ENCODE results near the gene ACP5.
"Not testable (repeated sequence)": the region's sequence is repeated elsewhere in the genome, so short reads cannot be mapped to it uniquely, and the experiment has no call there.

The ACP5 gene

DNA sequence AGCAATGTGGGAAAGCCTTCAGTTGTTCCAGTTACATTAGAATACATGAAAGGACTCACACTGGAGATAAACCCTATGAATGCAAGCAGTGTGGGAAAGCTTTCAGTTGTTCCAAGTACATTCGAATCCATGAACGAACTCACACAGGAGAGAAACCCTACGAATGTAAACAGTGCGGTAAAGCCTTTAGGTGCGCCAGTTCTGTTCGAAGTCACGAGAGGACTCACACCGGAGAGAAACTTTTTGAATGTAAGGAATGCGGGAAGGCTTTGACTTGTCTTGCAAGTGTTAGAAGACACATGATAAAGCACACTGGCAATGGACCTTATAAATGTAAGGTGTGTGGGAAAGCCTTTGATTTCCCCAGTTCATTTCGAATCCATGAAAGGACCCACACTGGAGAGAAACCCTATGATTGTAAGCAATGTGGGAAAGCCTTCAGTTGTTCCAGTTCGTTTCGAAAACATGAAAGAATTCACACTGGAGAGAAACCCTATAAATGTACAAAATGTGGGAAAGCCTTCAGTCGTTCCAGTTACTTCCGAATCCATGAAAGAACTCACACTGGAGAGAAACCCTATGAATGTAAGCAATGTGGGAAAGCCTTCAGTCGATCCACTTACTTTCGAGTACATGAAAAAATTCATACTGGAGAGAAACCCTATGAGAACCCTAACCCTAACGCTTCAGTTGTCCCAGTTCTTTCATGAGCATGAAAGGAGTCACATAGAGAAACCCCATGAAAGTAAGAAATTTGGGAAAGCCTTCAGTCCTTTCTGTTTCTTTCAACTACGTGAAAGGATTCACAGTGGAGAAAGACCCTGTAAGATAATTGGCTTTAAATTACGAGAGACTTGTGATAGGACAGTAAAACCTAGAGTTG lies 40.0 kb upstream of the ACP5 start:
- Histone ChIP-seq H3K9me3 (peaks cover 0 to 17% (median 7%) of the 10 kb centered on the region in 3 donors), H3K4me3 (no peak overlapping the region), H3K36me3 (peaks cover 50 to 80% (median 71%) of the 10 kb centered on the region in 3 donors), H3K27ac (no peak overlapping the region), H3K4me1 (no peaks in the 10 kb centered on the region), H3K27me3 (no peaks in the 10 kb centered on the region)
- intact Hi-C loops (cut with DNase I; ENCODE audit: low total_unique reads): no loop called here
- no peak for DNase-seq
- TF ChIP-seq CTCF (IDR thresholded peaks at IDR 0.05): no peak

DNA sequence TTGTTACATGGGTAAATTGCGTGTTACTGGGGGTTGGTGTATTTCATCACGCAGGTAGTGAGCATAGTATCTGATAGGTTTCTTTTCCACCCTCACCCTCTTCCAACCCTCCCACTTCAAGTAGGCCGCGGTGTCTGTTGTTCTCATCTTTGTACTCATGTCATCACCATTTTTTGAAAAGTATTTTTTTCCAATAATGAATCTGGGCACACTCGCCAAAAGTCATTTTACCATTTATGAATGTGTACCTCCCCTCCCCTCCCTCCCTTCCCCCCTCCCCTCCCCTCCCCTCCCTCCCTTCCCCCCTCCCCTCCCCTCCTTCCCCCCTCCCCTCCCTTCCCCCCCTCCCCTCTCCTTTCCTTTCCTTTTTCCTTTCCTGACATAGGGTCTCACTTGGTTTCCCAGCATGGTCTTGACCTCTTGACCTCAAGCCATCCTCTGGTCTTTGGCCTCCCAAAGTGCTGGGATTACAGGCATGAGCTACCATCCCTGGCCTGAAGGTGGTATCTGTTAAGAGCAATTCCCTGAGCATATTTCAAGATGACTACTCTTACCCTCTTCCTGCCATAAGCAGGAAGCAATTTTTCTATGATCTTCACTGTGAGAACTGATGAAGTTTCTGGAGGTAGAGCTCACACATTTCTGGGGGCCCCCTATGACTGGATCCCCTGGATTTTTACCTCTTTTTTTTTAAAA lies 35.5 kb upstream of the ACP5 start:
- no peak overlapping the region for H3K4me3 ChIP-seq
- TF ChIP-seq CTCF (IDR thresholded peaks at IDR 0.05): no peak
- no peaks in the 10 kb centered on the region for H3K4me1 ChIP-seq
- no peak overlapping the region for H3K27ac ChIP-seq
- H3K9me3 ChIP-seq: peaks cover 0 to 16% (median 7%) of the 10 kb centered on the region in 3 donors
- H3K27me3 ChIP-seq: no peaks in the 10 kb centered on the region
- H3K36me3 ChIP-seq: peaks cover 37 to 42% (median 37%) of the 10 kb centered on the region in 3 donors
- no peak for DNase-seq
- intact Hi-C loops (cut with DNase I; ENCODE audit: low total_unique reads): no loop called here

DNA sequence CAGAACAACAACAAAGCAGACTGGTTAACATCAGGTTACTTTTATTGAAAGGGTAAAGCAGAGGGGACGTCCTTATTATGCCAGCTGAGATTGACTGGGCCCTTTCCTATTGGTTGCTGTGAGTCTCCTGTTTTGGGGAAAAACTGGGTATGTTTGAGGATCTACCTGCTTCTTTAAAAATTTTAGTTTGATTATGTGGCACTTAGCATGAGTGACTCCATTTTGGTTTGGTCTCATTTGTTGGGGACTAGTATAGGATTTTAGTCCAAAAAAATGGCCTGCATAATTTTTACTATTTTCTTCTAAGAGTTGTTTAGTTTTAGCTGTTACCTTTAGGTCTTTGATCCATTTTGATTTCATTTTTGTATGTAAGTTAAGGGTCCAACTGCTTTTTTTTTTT lies 34.3 kb upstream of the ACP5 start:
- H3K4me3 ChIP-seq: no peak overlapping the region

DNA sequence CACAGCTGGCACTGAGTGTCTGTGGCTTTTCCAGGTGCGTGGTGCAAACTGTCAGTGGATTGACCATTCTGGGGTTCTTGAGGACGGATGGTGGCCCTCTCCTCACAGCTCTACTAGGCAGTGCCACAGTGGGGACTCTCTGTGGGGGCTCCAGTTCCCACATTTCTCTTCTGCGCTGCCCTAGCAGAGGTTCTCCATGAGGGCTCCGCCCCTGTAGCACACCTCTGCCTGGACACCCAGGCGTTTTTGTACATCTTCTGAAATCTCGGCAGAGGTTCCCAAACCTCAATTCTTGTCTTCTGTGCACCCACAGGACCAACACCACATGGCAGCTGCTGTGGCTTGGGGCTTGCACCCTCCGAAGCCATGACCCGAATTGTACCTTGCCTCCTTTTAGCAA lies 29.0 kb upstream of the ACP5 start:
- Histone ChIP-seq H3K4me3 (no peak overlapping the region), H3K9me3 (no peaks in the 10 kb centered on the region), H3K4me1 (no peaks in the 10 kb centered on the region), H3K27ac (no peak overlapping the region), H3K27me3 (no peaks in the 10 kb centered on the region), H3K36me3 (peaks cover 0 to 28% (median 14%) of the 10 kb centered on the region in 3 donors)
- intact Hi-C loops (cut with DNase I; ENCODE audit: low total_unique reads): no loop called here
- no peak for TF ChIP-seq CTCF (IDR thresholded peaks at IDR 0.05)
- no peak for DNase-seq

More for the DNA sequence above, 34.3 kb upstream of the ACP5 start:
- H3K27ac ChIP-seq: no peak overlapping the region
- H3K9me3 ChIP-seq: peaks cover 0 to 3% (median 0%) of the 10 kb centered on the region in 3 donors
- no peak for DNase-seq
- intact Hi-C loops (cut with DNase I; ENCODE audit: low total_unique reads): no loop called here
- TF ChIP-seq CTCF (IDR thresholded peaks at IDR 0.05): no peak
- H3K36me3 ChIP-seq: peaks cover 24 to 42% (median 26%) of the 10 kb centered on the region in 3 donors
- H3K4me1 ChIP-seq: no peaks in the 10 kb centered on the region
- no peaks in the 10 kb centered on the region for H3K27me3 ChIP-seq

DNA sequence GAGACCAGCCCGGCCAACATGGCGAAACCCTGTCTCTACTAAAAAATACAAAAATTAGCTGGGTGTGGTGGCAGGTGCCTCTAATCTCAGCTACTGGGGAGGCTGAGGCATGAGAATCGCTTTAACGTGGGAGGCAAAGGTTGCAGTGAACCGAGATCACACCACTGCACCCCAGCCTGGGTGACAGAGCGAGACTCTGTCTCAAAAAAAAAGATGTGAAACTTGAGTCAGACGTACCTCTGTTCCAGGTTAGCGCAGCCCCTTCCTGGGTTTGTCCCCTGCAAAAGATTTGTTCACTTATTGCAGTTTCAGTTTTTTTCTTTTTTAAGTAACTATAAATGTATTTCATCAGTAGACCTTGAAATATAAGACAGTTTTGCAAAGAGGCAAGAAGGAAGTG lies 22.3 kb upstream of the ACP5 start:
- H3K36me3 ChIP-seq; H3K27ac ChIP-seq; H3K27me3 ChIP-seq; H3K4me3 ChIP-seq; intact Hi-C loops (cut with DNase I; ENCODE audit: low total_unique reads); H3K9me3 ChIP-seq; DNase-seq: not testable (repeated sequence)
- peaks cover 0 to 31% (median 11%) of the 10 kb centered on the region in 4 donors for H3K4me1 ChIP-seq

- H3K27me3 ChIP-seq: no peaks in the 10 kb centered on the region
- no peaks in the 10 kb centered on the region for H3K36me3 ChIP-seq
- TF ChIP-seq CTCF (IDR thresholded peaks at IDR 0.05): no peak
- peaks cover 0 to 31% (median 11%) of the 10 kb centered on the region in 4 donors for H3K4me1 ChIP-seq
- DNase-seq: no peak
- H3K4me3 ChIP-seq: peak overlapping the region in 1 of 2 donors; percentile 98
- intact Hi-C loops (cut with DNase I; ENCODE audit: low total_unique reads): no loop called here
- H3K9me3 ChIP-seq: no peaks in the 10 kb centered on the region
- H3K27ac ChIP-seq: no peak overlapping the region
These were observed 21.3 kb upstream of the ACP5 start for GRCh38 chr19:11598746-11599145.
